K562 (cell line): ENCODE data around the gene RERE. TPM values are rescaled to one million over a fixed set of nuclear protein-coding genes. Genes with fewer than 3 reads are reported as not detected.

Experiments used
- BCOR ChIP-seq: fragments of 450-650 bp; IDR thresholded peaks from 2 replicates; pipeline ENCODE4 v1.6.1; 2016
- CHAMP1 ChIP-seq: fragments of 450-650 bp; IDR thresholded peaks from 2 replicates; pipeline ENCODE4 v1.6.1; 2016; ENCODE audit warnings: mild to moderate bottlenecking
- CTBP1 ChIP-seq: fragments of 450-650 bp; IDR thresholded peaks from 2 replicates; pipeline ENCODE4 v1.6.1; 2016; ENCODE audit warnings: borderline replicate concordance
- DACH1 ChIP-seq: fragments of 450-650 bp; IDR thresholded peaks from 2 replicates; pipeline ENCODE4 v1.6.1; 2018; ENCODE audit not compliant: partially characterized antibody
- EP300 ChIP-seq: IDR thresholded peaks from 2 replicates; pipeline ENCODE4 v1.6.1; 2012; ENCODE audit warnings: low read length, improper control_type of control experiment
- GATAD2A ChIP-seq: fragments of 450-650 bp; IDR thresholded peaks from 2 replicates; pipeline ENCODE4 v1.6.1; 2017
- LCOR ChIP-seq: sonication (generic); formaldehyde crosslinking; IDR thresholded peaks from 2 replicates; pipeline ENCODE4 v1.8.0; 2022; ENCODE audit warnings: mild to moderate bottlenecking, missing genetic modification reagents
- MTA3 ChIP-seq: fragments of 450-650 bp; formaldehyde crosslinking; IDR thresholded peaks from 2 replicates; pipeline ENCODE4 v1.6.1; 2017; ENCODE audit warnings: mild to moderate bottlenecking, borderline replicate concordance
- RBBP5 ChIP-seq: fragments of 200-600 bp; sonication (generic); IDR thresholded peaks from 2 replicates; pipeline ENCODE4 v1.6.1; 2012; ENCODE audit warnings: borderline replicate concordance, mild to moderate bottlenecking, low read length, control low read depth, inconsistent platforms; ENCODE audit not compliant: insufficient read depth, poor library complexity, severe bottlenecking
- REST ChIP-seq, 2 experiments: fragments of 450-650 bp; formaldehyde crosslinking in 1 of 2; IDR thresholded peaks; 2 replicates each; pipeline versions ENCODE4 v1.4.0 to v1.6.1; 2014 to 2020; ENCODE audit warnings: mild to moderate bottlenecking in 2 of 2, borderline replicate concordance in 1 of 2, low read depth in 1 of 2
- RFX1 ChIP-seq: fragments of 450-650 bp; IDR thresholded peaks from 2 replicates; pipeline ENCODE4 v1.6.1; 2016; ENCODE audit warnings: mild to moderate bottlenecking, moderate library complexity
- SMARCA4 ChIP-seq: fragments of 450-650 bp; IDR thresholded peaks from 2 replicates; pipeline ENCODE4 v1.6.1; 2016
- TAF9B ChIP-seq: fragments of 450-650 bp; IDR thresholded peaks from 2 replicates; pipeline ENCODE4 v1.6.1; 2018; ENCODE audit warnings: mild to moderate bottlenecking; ENCODE audit not compliant: partially characterized antibody
- ZNF253 ChIP-seq: fragments of 250-450 bp; sonication (Bioruptor Pico); conservative IDR thresholded peaks from 2 replicates; pipeline ENCODE4 v1.6.1; 2021; ENCODE audit warnings: mild to moderate bottlenecking
- ZNF3 ChIP-seq: fragments of 250-450 bp; sonication (Bioruptor Pico); IDR thresholded peaks from 2 replicates; pipeline ENCODE4 v1.5.0; 2021; ENCODE audit warnings: mild to moderate bottlenecking, moderate library complexity
- ZNF384 ChIP-seq: IDR thresholded peaks from 2 replicates; pipeline ENCODE4 v1.6.1; 2012; ENCODE audit warnings: low read depth, low read length, improper control_type of control experiment
- ZNF551 ChIP-seq: fragments of 250-450 bp; sonication (Bioruptor Pico); IDR thresholded peaks from 2 replicates; pipeline ENCODE4 v1.5.0; 2021; ENCODE audit warnings: mild to moderate bottlenecking, moderate library complexity
- ZNF717 ChIP-seq: fragments of 250-450 bp; sonication (Bioruptor Pico); IDR thresholded peaks from 2 replicates; pipeline ENCODE4 v1.5.0; 2021
- polyA plus RNA-seq, 8 experiments: library from polyadenylated mRNA; depleted of rRNA in 4 of 8; stranded (reverse) in 5 of 8; unstranded in 3 of 8; fragments of >200 nt; fragmentation: Nextera tagmentation in 2 of 8; fragmentation: Illumina TruSeq in 1 of 8; extraction: Ambion mirVana in 2 of 8; extraction: Trizol in 1 of 8; gene quantifications; 2 replicates each; pipeline versions ENCODE4 v1.2.1 to v1.2.3, GENCODE V29; 2011 to 2014; ENCODE audit warnings: inconsistent platforms in 1 of 8, missing spikeins in 1 of 8
- total RNA-seq, 7 experiments: library from RNA; depleted of rRNA in 6 of 7; stranded (reverse); fragments of >200 nt in 6 of 7; fragmentation: Illumina TruSeq in 2 of 7; extraction: Trizol in 2 of 7; gene quantifications; 2 replicates each; pipeline versions ENCODE4 v1.2.1 to v1.2.3, GENCODE V29; 2011 to 2021; ENCODE audit warnings: low replicate concordance in 1 of 7
- TF ChIP-seq, protein P1 (sequence below), 2 experiments: fragments of 450-650 bp; conservative IDR thresholded peaks; 2 replicates each; pipeline ENCODE4 v1.6.1; 2017; ENCODE audit warnings: mild to moderate bottlenecking in 2 of 2, moderate library complexity in 2 of 2

Gene RERE
- total and polyA plus RNA-seq, 9 of the 15 experiments (the other 6 are each of a cell fraction or from before 2014, with no cell fraction given): 3.0 to 51.5 (median 13.4) TPM

DNA sequence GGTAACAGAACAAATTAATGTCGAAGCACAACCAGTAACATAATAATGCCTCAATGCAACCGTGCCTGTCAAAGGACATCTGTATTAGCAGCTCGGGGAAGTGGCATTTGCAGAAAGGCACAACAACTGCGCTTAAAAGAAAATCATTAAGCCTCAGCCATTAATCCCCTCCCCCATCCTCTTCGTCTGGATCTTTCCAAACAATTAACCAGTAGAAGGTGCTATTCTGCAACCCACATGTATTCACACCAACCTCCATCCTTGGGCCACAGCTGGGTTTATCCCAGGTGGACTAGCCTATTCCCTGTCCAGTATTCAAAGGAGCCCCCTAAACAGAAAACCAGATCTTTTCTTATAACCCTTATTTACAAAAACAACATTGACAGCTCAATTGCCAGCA, 2.6 kb downstream of the RERE start (continued):
- peak; percentile 64; the same call in 1 of the 2 replicates for TF ChIP-seq CTBP1
- TF ChIP-seq ZNF3 (CRISPR knock-in tag): no peak
- no peak for TF ChIP-seq RBBP5
- TF ChIP-seq, protein P1, sequence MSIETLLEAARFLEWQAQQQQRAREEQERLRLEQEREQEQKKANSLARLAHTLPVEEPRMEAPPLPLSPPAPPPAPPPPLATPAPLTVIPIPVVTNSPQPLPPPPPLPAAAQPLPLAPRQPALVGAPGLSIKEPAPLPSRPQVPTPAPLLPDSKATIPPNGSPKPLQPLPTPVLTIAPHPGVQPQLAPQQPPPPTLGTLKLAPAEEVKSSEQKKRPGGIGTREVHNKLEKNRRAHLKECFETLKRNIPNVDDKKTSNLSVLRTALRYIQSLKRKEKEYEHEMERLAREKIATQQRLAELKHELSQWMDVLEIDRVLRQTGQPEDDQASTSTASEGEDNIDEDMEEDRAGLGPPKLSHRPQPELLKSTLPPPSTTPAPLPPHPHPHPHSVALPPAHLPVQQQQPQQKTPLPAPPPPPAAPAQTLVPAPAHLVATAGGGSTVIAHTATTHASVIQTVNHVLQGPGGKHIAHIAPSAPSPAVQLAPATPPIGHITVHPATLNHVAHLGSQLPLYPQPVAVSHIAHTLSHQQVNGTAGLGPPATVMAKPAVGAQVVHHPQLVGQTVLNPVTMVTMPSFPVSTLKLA (conservative IDR thresholded peaks at IDR 0.05): 0 out of 4 replicates have a peak, but pooled peaks have one; percentile 20 to 29
- peak; percentile 28; the same call in 1 of the 2 replicates for TF ChIP-seq ZNF384
- TF ChIP-seq ZNF717 (CRISPR knock-in tag): no peak
- TF ChIP-seq GATAD2A: peak; percentile 72; the same call in 1 of the 2 replicates
- TF ChIP-seq DACH1: peak; percentile 97
- no peak; the same call in 1 of the 2 replicates for TF ChIP-seq REST (IDR thresholded peaks at IDR 0.05; ENCODE audit: borderline replicate concordance)
- no peak for TF ChIP-seq REST (CRISPR knock-in tag; IDR thresholded peaks at IDR 0.05; ENCODE audit: low read depth)
- no peak for TF ChIP-seq MTA3
- TF ChIP-seq CHAMP1: no peak
- TF ChIP-seq EP300: peak; percentile 34; the same call in 1 of the 2 replicates
- no peak for TF ChIP-seq ZNF551 (CRISPR knock-in tag)
- TF ChIP-seq BCOR: 0 out of 2 replicates have a peak, but pooled peaks have one; percentile 9
- no peak for TF ChIP-seq RFX1
- no peak for TF ChIP-seq TAF9B
- TF ChIP-seq ZNF253: no peak
- no peak for TF ChIP-seq LCOR
- peak; percentile 70 for TF ChIP-seq SMARCA4
